Activated CD4-positive, CD25-positive, alpha-beta regulatory T cell treated with anti-CD3 and anti-CD28 coated beads, Interleukin-2, amount 50 U/mL, for 16 hours (primary cell): ENCODE results near the gene MYBPC2.

Experiments used
- DNase-seq: peaks from one replicate; pipeline ENCODE4 v3.0.0-alpha.2; 2020; ENCODE audit warnings: low read depth, low spot score

Gene MYBPC2

GRCh38 chr19:50498219-50499056 lies 65.7 kb downstream of the MYBPC2 start:
- no peak for DNase-seq

DNA sequence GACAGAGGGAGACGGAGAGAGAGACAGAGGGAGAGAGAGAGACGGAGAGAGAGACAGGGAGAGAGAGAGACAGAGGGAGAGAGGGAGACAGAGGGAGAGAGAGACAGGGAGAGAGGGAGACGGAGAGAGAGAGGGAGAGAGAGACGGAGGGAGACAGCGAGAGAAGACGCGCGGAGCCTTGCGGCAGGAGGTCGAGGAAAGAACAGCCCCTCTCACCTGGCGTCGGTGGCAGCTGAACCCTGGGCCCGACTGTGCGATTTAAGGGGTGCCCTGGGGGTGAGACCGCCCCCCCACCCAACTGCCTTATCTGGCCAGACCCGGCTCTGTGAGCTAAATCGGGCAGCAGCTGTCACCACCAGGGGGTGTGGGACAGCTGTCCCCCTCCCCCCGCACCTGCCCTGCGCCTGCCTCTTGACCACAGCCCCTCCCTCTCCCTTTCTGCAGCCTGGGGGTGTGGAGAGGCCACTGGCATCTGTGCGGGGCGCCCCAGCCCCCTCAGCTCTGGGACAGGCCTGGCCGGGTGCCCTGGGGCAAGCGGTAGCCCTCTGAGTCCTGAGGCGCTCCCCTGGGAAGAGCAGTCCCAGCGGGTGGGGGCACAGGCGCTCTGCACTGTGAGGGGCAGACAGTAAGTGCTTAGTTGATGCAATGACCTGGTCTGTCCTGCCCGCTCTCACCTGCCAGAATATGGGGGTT lies 67.5 kb downstream of the MYBPC2 start:
- DNase-seq = no peak

DNA sequence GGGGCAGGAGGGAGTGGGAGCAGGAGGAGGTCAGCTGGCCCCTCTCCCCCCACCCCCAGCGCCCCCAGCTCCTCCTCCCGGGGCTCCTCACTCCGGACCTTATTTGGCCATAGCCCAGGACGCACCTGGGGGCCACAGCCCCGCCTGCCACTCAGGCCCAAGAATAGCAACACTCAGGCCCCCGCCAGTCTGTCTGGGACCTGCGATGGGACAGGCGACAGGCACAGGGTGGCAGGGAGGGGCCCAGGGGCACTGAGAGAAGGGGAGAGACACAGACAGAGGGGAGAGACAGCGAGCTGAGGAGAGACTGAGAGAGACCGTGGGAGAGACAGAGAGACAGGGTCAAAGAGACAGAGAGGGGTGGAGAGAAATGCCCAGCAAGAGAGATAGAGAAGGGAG lies 68.1 kb downstream of the MYBPC2 start:
- DNase-seq = no peak

DNA sequence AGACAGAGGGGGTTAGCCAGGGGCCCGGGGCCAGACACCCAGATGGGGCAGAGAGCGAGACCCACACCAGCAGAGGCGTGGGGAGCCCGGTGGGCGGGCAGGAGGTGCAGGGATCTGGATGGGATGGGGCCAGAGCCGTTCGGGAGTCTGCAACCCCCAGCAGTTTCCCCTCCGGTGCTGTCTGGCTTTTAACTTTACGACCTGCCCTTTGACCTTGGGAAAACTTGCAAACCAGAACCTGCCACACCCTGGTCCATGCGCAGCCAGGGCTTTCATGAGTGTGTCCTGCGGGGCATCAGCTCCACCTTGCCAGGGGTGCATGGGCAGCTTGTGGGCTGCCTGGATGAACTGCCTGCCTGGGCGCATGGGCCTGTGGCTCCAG lies 68.5 kb downstream of the MYBPC2 start:
- no peak for DNase-seq

DNA sequence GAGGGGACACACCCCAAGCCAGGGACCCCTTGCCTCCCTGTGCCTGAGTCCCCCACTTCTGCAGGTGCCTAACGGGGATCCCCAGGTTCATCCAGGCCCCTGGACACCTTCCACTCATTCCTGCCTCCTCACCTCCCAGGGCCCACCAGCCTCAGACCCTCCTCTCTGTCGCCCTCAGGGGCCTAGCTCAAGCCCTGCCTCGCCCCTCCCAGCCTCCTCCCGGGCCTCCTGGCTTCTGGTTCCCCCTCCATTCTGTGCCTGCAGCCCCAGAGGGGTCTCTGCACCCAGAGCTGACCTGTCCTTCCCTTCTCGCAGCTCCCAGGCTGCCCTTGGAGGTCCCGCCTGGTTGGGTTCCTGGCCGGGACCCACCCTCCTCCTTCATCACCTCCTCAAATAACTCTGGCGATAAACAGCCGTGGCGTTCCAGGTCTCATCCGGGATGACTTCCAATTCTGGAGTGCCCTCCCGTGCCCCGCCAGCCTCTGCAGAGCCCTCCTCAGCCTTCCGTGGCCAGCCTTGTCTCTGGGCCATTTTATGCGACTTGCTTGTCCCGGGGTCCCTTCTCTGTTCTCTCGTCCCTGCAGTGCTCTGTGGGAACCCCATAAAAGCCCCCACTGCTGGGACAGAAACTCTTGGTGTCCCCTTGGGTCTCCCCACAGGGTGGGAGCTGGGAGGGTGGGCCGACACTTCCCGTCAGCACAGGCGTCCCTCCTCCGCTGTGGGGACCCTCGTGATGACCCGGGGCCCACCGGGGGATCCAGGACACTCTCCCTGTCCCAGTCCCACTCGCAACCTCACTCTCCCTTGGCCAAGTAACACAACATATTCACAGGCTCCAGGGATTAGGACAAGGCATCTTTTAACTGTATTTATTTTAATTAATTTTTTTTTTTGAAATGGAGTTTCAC lies 69.1 kb downstream of the MYBPC2 start:
- DNase-seq = no peak

DNA sequence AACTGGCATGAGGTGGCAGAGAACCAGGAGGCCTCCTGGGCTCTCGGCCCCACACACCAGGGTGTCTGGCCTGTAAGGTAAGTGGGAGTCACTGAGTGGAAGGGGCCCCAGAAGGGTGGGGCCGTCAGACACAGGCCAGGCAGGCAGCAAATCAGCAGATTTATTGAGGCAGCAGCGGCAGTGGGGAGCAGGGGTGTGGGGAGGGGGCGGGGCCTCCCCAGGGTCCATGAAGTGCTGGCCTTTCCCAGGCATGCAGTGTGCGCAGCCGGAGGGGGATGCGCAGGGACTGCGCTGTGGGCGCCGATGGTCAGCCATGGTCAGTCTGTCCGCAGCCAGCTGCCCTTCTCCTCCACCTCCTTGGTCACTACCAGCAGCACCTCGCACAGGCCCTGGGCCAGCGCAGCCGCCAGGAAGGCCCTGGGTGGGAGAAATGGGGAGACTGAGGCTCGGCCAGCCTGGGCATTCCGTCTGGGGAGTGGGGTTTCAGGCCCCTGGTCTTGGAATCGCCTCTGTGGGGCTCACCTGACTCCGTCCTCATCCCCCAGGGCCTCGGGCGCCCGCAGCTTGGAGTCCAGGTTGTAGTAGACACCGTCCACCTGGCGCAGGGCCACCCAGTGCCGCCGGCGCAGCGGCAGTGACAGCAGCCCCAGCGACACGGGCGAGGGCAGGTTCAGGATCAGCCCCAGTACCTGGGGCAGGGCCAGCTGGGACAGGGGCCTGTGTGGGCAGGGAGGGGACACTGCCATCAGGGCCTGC lies 73.3 kb downstream of the MYBPC2 start:
- no peak for DNase-seq

GRCh38 chr19:50506700-50507099 lies 74.0 kb downstream of the MYBPC2 start:
- DNase-seq = no peak

- DNase-seq = no peak
Measured at GRCh38 chr19:50507376-50507775, 74.7 kb downstream of the MYBPC2 start.

- no peak for DNase-seq
Measured at GRCh38 chr19:50508843-50509190, 76.1 kb downstream of the MYBPC2 start.

DNA sequence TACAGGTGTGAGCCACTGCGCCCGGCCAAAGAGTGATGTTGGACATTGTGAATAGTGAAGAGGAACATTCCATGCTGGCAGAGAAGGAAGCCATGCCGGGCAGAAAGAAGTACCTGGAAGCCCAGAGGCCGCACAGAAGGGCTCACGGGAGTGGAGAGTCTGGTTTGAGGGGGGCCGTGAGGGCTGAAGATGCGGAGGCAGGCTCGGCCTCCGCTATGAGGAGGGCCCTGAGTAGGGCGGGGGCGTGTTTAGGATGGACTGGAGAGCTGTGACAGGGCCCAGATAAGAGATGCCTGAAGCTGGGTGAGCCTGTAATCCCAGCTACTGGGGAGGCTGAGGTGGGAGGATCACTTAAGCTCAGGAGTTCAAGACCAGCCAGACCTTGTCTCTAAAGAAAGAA lies 76.7 kb downstream of the MYBPC2 start:
- no peak for DNase-seq

DNA sequence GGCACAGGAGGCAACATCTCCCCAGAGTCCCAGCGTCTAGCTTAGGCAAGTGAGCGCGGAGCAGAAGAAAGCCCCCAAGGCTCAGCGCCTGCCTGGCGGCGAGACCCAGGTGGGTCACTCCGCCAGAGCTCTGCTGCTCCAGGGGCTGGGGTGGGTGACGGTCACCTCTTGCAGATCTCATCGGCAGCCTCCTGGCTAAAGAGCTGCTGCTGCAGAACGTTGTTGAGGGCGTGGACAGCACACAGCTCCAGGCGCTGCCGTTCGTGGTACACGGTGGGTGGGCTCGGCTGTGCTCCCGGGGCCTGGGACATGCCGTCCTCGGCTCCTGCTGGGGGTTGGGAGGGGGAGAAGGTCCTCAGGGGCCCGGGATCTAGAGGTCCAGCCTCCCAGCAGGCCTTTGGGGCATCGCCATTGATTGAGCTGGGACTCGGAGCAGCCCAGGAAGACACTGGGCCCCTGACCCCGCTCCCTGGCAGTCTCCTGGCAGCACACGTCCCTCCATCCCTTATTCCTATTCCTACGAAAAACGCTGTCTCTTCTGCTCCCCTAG lies 77.5 kb downstream of the MYBPC2 start:
- no peak for DNase-seq

DNA sequence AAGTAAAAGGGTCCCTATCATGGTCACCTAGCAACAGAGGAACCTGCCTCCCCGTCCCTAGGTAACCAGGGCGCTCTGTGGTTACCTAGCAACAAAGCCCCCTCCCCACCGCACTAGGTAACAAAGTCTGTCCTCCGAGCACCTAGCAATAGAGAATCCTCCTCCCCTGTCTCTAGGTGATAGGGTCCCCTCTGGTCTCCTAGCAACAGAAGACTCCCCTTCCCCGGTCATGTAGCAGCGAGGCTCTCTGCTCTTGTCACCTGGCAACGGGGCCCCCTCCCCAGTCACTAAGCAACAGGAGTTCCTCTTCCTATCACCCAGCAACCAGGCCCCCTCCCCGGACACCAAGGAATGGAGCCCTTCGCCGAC lies 78.0 kb downstream of the MYBPC2 start:
- no peak for DNase-seq

DNA sequence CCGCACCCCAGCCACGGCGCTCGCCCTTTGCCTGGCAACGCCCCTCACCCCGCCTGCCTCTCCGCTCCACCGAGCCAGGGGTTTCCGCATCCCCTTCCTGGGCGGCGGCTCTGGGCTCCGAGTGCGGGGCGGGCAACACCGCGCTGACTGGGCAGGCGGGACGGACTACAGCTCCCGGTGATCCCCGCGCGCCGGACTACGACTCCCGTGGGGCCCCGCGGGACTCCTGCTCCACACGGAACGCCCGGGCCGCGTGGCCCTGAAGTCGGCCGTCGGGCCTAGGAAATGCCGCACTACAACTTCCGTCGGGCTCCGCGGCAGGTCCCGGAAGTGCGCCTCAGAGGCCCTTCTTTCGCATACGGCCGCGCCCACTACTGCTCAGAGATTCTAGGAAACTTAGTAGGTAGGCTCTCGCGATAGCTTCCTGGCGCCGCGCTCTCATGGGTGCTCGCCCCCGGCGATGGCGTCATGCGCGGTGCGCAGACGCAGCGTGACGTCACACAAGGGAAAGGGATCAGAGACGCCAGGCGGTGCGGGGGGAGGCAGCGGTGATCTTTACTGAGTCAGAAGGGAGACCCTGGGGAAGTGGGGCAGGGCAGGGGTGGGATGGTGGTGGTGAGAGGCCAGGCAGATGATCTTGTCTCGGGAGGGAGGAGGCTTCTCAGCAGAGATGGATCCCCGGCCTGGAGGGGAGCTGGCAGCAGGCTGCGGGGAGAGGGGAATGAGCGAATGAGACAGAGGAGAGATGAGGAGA lies 78.6 kb downstream of the MYBPC2 start, which contains the start of gene JOSD2:
JOSD2 (minus strand) TSS at position 123 of the 754 bp plus-strand sequence. CDS start 760 bp downstream, outside the sequence.
- peak; percentile 96 for DNase-seq

GRCh38 chr19:50512112-50512998 lies 79.7 kb downstream of the MYBPC2 start:
- no peak for DNase-seq

DNA sequence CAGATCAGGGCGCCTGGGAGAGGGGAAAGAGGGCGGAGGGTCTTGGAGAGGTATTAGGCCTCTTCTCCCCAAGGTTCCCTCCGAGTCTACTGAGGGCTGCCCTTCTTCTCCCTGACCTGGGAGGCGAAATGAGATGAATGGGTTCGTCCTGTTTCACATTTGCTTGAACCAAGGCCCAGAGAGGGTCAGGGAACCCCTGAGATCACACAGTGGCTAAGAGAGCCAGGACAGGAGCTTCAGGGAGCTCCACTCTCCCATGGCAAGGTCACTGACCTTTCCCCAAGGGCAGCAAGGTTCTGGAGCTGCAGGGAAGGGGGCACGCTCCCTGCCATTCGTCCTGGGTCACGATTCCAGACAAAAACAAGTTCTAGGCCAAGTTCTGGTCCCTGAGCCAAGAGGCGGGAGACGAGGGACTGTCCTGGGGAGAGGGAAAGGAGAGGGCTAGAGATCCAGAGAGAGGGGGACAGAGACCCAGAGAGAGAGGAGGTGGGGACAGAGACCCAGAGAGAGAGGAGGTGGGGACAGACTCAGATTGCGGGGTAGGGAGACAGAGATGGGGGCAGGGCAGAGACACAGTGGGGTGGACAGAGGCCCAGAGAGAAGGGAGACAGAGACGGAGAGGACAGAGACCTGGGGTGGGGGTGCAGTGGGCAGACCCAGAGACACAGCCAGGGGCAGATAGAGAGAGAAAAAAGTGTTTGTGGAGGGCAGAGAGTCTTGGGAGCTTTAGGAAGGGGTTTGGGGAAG lies 80.5 kb downstream of the MYBPC2 start:
- no peak for DNase-seq

- no peak for DNase-seq
Measured at GRCh38 chr19:50513746-50514345, 81.2 kb downstream of the MYBPC2 start, which contains the start of gene ASPDH. Gene ASPDH, minus strand, starts transcription at chr19:50513913. Its CDS starts 90 bp downstream, at chr19:50513823.

GRCh38 chr19:50514346-50515167 lies 81.9 kb downstream of the MYBPC2 start:
- no peak for DNase-seq
